HCT116 (cell line): Measurements from ENCODE around the gene SVEP1. TPM values are rescaled to one million over a fixed set of nuclear protein-coding genes. Genes with fewer than 3 reads are reported as not detected.

Experiments
- ATAC-seq: fragments of 200-7000 bp; cut with Tn5 transposase; 2 replicates; pipeline ENCODE4 v1.9.1; 2020; ENCODE audit warnings: mild to moderate bottlenecking, moderate library complexity
- BruUV-seq: library from RNA; stranded (reverse); fragments of 400-500 nt; replicated peaks from 2 replicates; lab custom pipeline; 2021; lab: Mats Ljungman, UMichigan
- CTCF ChIA-PET: fragments of 300-600 bp; sonication (Branson Sonifier 250); formaldehyde crosslinking; loops from one replicate; lab custom pipeline; 2021; ENCODE audit warnings: antibody characterized with exemption; lab: Charles Lee
- POLR2A ChIA-PET: fragments of 300-600, 350-600 bp; sonication (Branson Sonifier 250); formaldehyde crosslinking; loops from one replicate; lab custom pipeline; 2021; ENCODE audit warnings: antibody characterized with exemption; lab: Charles Lee
- RAD21 ChIA-PET, 2 experiments: fragments of 300-600 bp; sonication (Branson Sonifier 250); formaldehyde crosslinking; loops; one replicate each; lab custom pipeline; 2023; ENCODE audit warnings: low total read pairs in 2 of 2; ENCODE audit not compliant: uncharacterized antibody in 2 of 2, unreplicated experiment in 2 of 2, low non-redundant PET in 1 of 2; lab: Charles Lee
- DNase-seq: peaks from one replicate; pipeline ENCODE4 v3.0.0-alpha.2; 2010; ENCODE audit warnings: low read depth, low spot score
- H2AFZ ChIP-seq: fragments of 200-600 bp; shearing (Covaris generic), sonication (generic); 2 replicates; pipeline ENCODE4 v1.6.1; 2017; ENCODE audit warnings: low read depth, mixed run types, mixed read lengths, antibody characterized with exemption, low read length; ENCODE audit not compliant: poor library complexity, severe bottlenecking
- H3K27ac ChIP-seq: 2 replicates; pipeline ENCODE4 v1.5.1; 2012; ENCODE audit warnings: low read depth, low read length
- H3K27me3 ChIP-seq: fragments of 200-600 bp; sonication (generic); 2 replicates; pipeline ENCODE4 v1.6.1; 2016; ENCODE audit warnings: mixed run types, low read length, mixed read lengths; ENCODE audit not compliant: insufficient read depth
- H3K36me3 ChIP-seq, 2 experiments: fragments of 200-500 bp in 1 of 2; fragments of 200-600 bp in 1 of 2; sonication (Bioruptor generic) in 1 of 2; sonication (generic) in 1 of 2; 2 replicates each; pipeline versions ENCODE4 v1.5.1 to v1.6.1; 2014 to 2016; ENCODE audit warnings: low read length in 2 of 2, inconsistent platforms in 1 of 2, mixed read lengths in 1 of 2, mixed run types in 1 of 2; ENCODE audit not compliant: insufficient read depth in 2 of 2, control insufficient read depth in 1 of 2
- H3K4me1 ChIP-seq, 2 experiments: fragments of 200-600 bp in 1 of 2; sonication (generic) in 1 of 2; 2 replicates each; pipeline versions ENCODE4 v1.5.1 to v1.6.1; 2012 to 2017; ENCODE audit warnings: low read length in 2 of 2, inconsistent platforms in 1 of 2, mild to moderate bottlenecking in 1 of 2, mixed read lengths in 1 of 2, mixed run types in 1 of 2, moderate library complexity in 1 of 2; ENCODE audit not compliant: insufficient read depth in 2 of 2, control insufficient read depth in 1 of 2
- H3K4me2 ChIP-seq: fragments of 200-600 bp; sonication (generic); 2 replicates; pipeline ENCODE4 v1.6.1; 2017; ENCODE audit warnings: mixed run types, low read length, mixed read lengths
- H3K4me3 ChIP-seq, 2 experiments: fragments of 200-600 bp in 1 of 2; sonication (generic) in 1 of 2; replicated peaks in 1 of 2; 2 replicates each; pipeline ENCODE4 v1.5.1; 2011 to 2016; ENCODE audit warnings: low read length in 2 of 2, control low read depth in 1 of 2, low read depth in 1 of 2, mild to moderate bottlenecking in 1 of 2, mixed read lengths in 1 of 2, mixed run types in 1 of 2
- H3K79me2 ChIP-seq: fragments of 200-600 bp; sonication (generic); 2 replicates; pipeline ENCODE4 v1.6.1; 2017; ENCODE audit warnings: mild to moderate bottlenecking, mixed run types, low read length, moderate library complexity, mixed read lengths; ENCODE audit not compliant: insufficient read depth
- H3K9ac ChIP-seq: fragments of 200-600 bp; sonication (generic); 2 replicates; pipeline ENCODE4 v1.6.1; 2016; ENCODE audit warnings: low read length, mixed read lengths
- H3K9me2 ChIP-seq: fragments of 200-600 bp; sonication (generic), shearing (Covaris generic); 2 replicates; pipeline ENCODE4 v1.6.1; 2017; ENCODE audit warnings: mixed run types, mild to moderate bottlenecking, moderate library complexity; ENCODE audit not compliant: insufficient read depth
- H3K9me3 ChIP-seq, 2 experiments: fragments of 200-500 bp in 1 of 2; fragments of 200-600 bp in 1 of 2; sonication (Bioruptor generic) in 1 of 2; sonication (generic) in 1 of 2; 2 replicates each; pipeline ENCODE4 v1.6.1; 2014 to 2017; ENCODE audit warnings: low read length in 2 of 2, mixed read lengths in 2 of 2, inconsistent platforms in 1 of 2, low read depth in 1 of 2, mild to moderate bottlenecking in 1 of 2, mixed run types in 1 of 2, moderate library complexity in 1 of 2; ENCODE audit not compliant: control insufficient read depth in 1 of 2, insufficient read depth in 1 of 2
- H4K20me1 ChIP-seq: fragments of 200-600 bp; sonication (generic), shearing (Covaris generic); 2 replicates; pipeline ENCODE4 v1.6.1; 2017; ENCODE audit warnings: mixed run types, mild to moderate bottlenecking, moderate library complexity; ENCODE audit not compliant: insufficient read depth
- CBX3 ChIP-seq: IDR thresholded peaks from 2 replicates; pipeline ENCODE4 v1.6.1; 2012; ENCODE audit warnings: low read depth
- CEBPB ChIP-seq: IDR thresholded peaks from 2 replicates; pipeline ENCODE4 v1.6.1; 2012; ENCODE audit warnings: low read depth
- CTCF ChIP-seq, 3 experiments: fragments of 200-600 bp in 1 of 3; sonication (generic) in 1 of 3; IDR thresholded peaks in 2 of 3; conservative IDR thresholded peaks in 1 of 3; 2 replicates each; pipeline ENCODE4 v1.5.1; 2012 to 2017; ENCODE audit warnings: low read depth in 2 of 3, low read length in 2 of 3, antibody characterized with exemption in 1 of 3, borderline replicate concordance in 1 of 3, control low read depth in 1 of 3, mild to moderate bottlenecking in 1 of 3, mixed read lengths in 1 of 3, mixed run types in 1 of 3, moderate library complexity in 1 of 3; ENCODE audit not compliant: insufficient read depth in 1 of 3
- EGR1 ChIP-seq: IDR thresholded peaks from 2 replicates; pipeline ENCODE4 v1.6.1; 2012; ENCODE audit warnings: low read depth
- EZH2phosphoT487 ChIP-seq: fragments of 200-600 bp; IDR thresholded peaks from 2 replicates; pipeline ENCODE4 v1.6.1; 2018; ENCODE audit warnings: antibody characterized with exemption, borderline replicate concordance
- JUND ChIP-seq: IDR thresholded peaks from 2 replicates; pipeline ENCODE4 v1.6.1; 2012
- RAD21 ChIP-seq: IDR thresholded peaks from 2 replicates; pipeline ENCODE4 v1.6.1; 2012; ENCODE audit warnings: low read depth, mild to moderate bottlenecking
- intact Hi-C: fragments of 100-400 bp; cut with micrococcal nuclease; formaldehyde crosslinking; loops from 2 replicates; pipeline ENCODE4 v1.10.0; 2022
- total RNA-seq: library from RNA; stranded (reverse); gene quantifications from one replicate; pipeline ENCODE4 v1.2.1, GENCODE V29; 2021; ENCODE audit not compliant: unreplicated experiment
- TF ChIP-seq, protein P1 (sequence below): IDR thresholded peaks from 2 replicates; pipeline ENCODE4 v1.6.1; 2012

SVEP1 gene
- total RNA-seq, 1 experiment from 2014 or later = 0.15 TPM

DNA sequence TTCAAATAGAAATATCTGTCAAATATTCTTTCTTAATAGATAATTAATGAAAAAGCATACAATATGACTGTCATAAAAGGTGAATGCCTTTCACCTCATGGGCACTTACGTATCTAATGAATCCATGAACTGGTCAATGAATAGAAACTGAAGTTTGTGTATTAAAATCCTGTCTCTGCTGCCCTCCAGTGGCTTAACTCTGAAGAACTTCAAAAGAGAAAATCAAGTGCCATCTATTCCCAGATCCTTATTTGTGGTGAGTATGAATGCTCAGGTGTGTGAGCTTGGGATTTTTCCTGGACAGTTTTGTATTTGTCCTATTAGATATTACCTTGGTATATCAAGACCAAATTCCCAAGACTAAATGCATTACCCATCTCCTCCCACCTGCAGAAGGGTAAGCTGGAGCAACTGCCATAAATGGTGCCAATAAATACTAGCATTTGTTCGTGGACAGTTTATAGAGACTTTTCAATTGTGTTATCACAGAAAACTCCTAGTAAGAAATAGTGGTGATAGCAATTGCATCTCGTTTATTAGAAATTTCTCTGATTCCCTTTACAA lies 44.0 kb upstream of the SVEP1 start:
- Histone ChIP-seq H3K27ac (no peak overlapping the region), H3K9me3 (no peaks in the 10 kb centered on the region), H3K27me3 (no peaks in the 10 kb centered on the region), H4K20me1 (no peaks in the 10 kb centered on the region), H3K9me2 (no peaks in the 10 kb centered on the region), H3K9ac (no peak overlapping the region), H3K79me2 (no peaks in the 10 kb centered on the region), H3K4me1 (no peaks in the 10 kb centered on the region), H3K4me3 (no peak overlapping the region), H2AFZ (peak overlapping the region; percentile 44), H3K4me2 (no peak overlapping the region), H3K36me3 (no peaks in the 10 kb centered on the region)
- ATAC-seq (peak; percentile 81), DNase-seq (peak; percentile 66)
- BruUV-seq = no TSS peak
- POLR2A ChIA-PET = interaction anchor here (0.9 kb wide), 1 partner anchor 440 kb away, joined by 3 read pairs; no protein-coding TSS in a partner anchor
- intact Hi-C loops = loop anchor here (1.0 to 5.0 kb wide), 5 partner anchors 171 to 674 kb away; no protein-coding TSS in a partner anchor
- RAD21 ChIA-PET = interaction anchor here (0.9 to 1.7 kb wide), 4 partner anchors 195 to 440 kb away, joined by 6 to 10 read pairs (median 6); no protein-coding TSS in a partner anchor
- CTCF ChIA-PET = interaction anchor here (0.6 to 2.3 kb wide), 19 partner anchors 12 to 1049 kb away, joined by 3 to 34 read pairs (median 4); partner anchors contain the start of gene TXN
- TF ChIP-seq CTCF (IDR thresholded peaks at IDR 0.05 in 2 of 3, conservative IDR thresholded peaks at IDR 0.05 in 1 of 3; ENCODE audit: borderline replicate concordance in 1 of 3, insufficient read depth in 1 of 3, low read depth in 2 of 3, low read length in 2 of 3) = peak; percentile 45 to 83 (median 69); a peak in 5 of 6 replicates
- peak; percentile 87 for TF ChIP-seq RAD21
- TF ChIP-seq EZH2phosphoT487 = no peak

- TF ChIP-seq CBX3 (no peak), JUND (no peak), CEBPB (no peak), EGR1 (no peak), RAD21 (no peak)
- TF ChIP-seq, protein P1, sequence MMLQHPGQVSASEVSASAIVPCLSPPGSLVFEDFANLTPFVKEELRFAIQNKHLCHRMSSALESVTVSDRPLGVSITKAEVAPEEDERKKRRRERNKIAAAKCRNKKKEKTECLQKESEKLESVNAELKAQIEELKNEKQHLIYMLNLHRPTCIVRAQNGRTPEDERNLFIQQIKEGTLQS = no peak
- no peaks in the 10 kb centered on the region for H3K4me1 ChIP-seq
- intact Hi-C loops = loop anchor here (2.0 to 5.0 kb wide), 2 partner anchors 196 to 675 kb away; no protein-coding TSS in a partner anchor
- no peak overlapping the region for H3K27ac ChIP-seq
- DNase-seq (no peak), ATAC-seq (no peak)
- H3K4me3 ChIP-seq = no peak overlapping the region
- H3K9me2 ChIP-seq = no peaks in the 10 kb centered on the region
- no peaks in the 10 kb centered on the region for H4K20me1 ChIP-seq
- no peaks in the 10 kb centered on the region for H3K27me3 ChIP-seq
- H3K4me2 ChIP-seq = no peak overlapping the region
- RAD21 ChIA-PET = interaction anchor here in 1 of 2 experiments (0.7 to 1.7 kb wide), 2 partner anchors 195 to 1039 kb away, joined by 3 to 6 read pairs; partner anchors contain the start of gene GNG10
- no peaks in the 10 kb centered on the region for H3K79me2 ChIP-seq
- CTCF ChIA-PET = interaction anchor here (1.7 to 2.3 kb wide), 3 partner anchors 10 to 438 kb away, joined by 9 to 34 read pairs (median 27); no protein-coding TSS in a partner anchor
- no peak overlapping the region for H2AFZ ChIP-seq
- H3K36me3 ChIP-seq = no peaks in the 10 kb centered on the region
- no TSS peak for BruUV-seq
- H3K9ac ChIP-seq = no peak overlapping the region
- H3K9me3 ChIP-seq = no peaks in the 10 kb centered on the region
- POLR2A ChIA-PET = interaction anchor here (0.9 kb wide), 1 partner anchor 439 kb away, joined by 3 read pairs; no protein-coding TSS in a partner anchor
Observed at GRCh38 chr9:110622368-110622767, 42.8 kb upstream of the SVEP1 start.
